Measurements from ENCODE around the gene RAVER2.

- no peak for TF ChIP-seq CTCF (IDR thresholded peaks at IDR 0.05)
- TF ChIP-seq TCF7L2 (IDR thresholded peaks at IDR 0.05; ENCODE audit: low read depth, low read length) = no peak
Observed at GRCh38 chr1:64721135-64721534, 23.7 kb upstream of the RAVER2 start.
